GM21367 (cell line): ENCODE results near the gene VIPAS39.

ENCODE experiments used
- ATAC-seq: cut with Tn5 transposase; IDR thresholded peaks from one replicate; pipeline ENCODE4 v1.9.1; 2021; ENCODE audit not compliant: unreplicated experiment

Gene VIPAS39

DNA sequence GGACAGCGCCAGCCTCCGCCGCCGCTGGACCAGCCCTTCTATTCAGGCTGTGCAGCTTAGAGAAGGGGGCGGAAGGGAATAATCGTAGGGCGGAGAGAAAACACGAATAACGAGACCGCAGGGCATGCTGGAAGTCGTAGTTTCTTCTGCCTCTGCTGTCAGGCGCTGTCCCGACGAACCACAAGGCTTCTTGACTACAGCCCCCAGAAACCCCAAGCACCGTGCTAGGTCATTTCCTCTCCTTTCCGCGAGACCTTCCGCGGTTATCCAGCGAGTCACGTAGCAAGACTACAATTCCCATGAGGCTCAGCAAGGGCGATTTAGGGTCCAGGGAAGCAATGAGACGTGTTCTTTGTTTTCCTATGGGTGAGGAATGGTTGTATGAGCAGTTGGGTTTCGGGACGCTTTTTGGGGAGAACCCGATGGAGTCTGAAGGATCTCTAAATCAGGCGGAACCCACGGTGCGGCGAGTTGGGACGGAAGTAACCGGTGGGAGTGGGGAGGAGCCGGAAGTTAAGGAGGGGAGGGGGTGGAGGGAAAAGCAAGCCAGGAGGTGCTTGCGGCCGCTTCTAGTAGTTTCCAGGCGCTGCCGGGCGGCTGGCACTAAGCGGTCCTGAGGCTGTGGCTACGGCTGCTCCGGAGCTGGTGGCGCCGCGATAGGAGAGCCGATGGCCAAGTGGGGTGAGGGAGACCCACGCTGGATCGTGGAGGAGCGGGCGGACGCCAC is at the start of gene VIPAS39, which contains the start of gene AHSA1:
TSS of gene VIPAS39 (minus strand) at position 80 of the 727 bp plus-strand sequence. CDS start 3,499 bp downstream, outside the sequence.
TSS of gene AHSA1 (plus strand) at position 572 of the 727 bp plus-strand sequence. CDS start at position 669, 97 bp downstream.
- peak; percentile 87 for ATAC-seq

DNA sequence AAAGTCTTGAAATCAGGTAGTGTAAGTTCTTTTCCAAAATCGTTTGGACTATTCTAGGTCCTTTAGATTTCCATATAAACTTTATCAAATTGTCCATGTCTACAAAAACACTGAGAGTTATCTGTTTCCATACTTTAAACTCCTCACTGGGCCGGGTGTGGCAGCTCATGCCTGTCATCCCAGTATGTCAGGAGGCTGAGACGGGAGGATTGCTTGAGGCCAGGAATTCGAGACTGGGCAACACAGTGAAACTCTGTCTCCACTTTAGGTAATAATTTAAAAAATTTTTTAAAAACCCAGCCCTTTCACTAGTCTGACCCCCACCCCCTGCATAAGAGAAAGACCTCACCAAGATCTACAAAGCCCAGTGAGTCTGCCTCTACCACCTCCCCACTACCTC is 47.6 kb upstream of the VIPAS39 start:
- no peak for ATAC-seq

DNA sequence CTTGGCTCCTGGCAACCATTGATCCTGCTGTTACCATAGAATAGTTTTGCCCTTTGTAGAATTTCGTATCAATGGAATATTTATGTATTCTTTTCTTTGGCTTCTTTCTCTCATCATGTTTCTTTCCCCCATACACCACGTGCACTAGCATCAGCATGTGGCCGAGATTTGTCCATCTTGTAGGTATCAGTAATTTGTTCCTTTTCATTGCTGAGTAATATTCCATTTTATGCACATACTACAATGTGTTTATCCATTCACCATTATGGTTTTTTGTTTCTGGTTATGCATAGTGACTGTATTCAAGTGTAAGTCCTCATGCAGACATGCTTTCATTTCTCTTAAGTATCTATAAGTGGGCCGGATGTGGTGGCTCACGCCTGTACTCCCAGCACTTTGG is 45.7 kb upstream of the VIPAS39 start:
- ATAC-seq: no peak

DNA sequence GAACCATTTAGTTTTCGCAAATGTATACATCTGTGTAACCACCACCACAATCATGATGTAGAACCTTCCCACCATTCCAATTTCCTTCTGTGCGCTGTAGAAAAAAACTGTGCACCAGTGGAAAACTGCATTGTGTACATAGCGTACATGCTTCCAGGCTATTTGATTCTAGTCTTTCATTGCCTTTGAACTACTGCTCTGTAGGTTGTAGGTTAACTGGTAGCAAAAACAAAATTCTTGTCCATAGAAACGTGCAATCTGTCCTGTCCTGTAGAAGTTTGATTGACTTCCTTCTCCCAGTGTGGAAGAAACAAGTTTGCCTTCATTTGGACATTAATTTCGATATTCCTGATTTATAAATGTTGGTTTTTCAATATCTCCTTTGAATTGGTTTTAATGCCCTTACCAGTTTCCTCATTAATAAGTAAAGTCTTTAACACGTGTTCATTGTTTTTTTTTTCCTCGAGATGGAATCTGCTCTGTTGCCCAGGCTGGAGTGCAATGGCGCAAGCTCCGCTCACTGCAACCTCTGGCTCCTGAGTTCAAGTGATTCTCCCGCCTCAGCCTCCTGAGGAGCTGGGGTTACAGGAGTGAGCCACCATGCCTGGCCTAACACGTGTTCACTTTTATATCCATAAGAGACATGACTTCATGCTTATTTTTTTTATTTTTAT is 44.8 kb upstream of the VIPAS39 start:
- no peak for ATAC-seq

DNA sequence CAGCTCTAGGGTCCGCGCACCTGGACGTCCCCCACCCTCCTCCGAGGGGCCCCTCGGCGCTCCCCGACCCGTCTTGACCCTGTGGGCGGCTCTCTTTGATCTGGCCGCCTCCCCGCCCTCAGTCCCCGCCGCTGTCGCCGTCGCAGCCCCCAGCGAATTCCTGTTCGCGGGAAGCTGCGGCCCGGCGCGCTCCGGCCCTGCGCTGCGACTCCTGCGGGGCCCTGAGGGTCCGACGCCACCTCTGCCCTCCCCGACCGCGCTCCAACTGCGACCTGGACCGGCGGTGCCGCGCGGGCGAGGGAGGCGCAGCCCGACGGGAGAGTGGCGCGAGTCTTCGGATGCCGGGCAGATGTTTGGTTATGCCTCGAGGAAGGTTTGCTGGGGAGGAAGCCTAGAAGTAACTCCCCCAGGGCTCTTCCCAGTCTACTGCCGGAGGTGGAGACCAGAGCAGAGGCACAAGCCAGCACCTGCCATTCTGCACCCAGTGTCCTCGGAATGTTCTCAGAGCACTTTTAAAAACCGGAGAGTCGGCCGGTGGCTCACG is 41.7 kb upstream of the VIPAS39 start:
- ATAC-seq: no peak

DNA sequence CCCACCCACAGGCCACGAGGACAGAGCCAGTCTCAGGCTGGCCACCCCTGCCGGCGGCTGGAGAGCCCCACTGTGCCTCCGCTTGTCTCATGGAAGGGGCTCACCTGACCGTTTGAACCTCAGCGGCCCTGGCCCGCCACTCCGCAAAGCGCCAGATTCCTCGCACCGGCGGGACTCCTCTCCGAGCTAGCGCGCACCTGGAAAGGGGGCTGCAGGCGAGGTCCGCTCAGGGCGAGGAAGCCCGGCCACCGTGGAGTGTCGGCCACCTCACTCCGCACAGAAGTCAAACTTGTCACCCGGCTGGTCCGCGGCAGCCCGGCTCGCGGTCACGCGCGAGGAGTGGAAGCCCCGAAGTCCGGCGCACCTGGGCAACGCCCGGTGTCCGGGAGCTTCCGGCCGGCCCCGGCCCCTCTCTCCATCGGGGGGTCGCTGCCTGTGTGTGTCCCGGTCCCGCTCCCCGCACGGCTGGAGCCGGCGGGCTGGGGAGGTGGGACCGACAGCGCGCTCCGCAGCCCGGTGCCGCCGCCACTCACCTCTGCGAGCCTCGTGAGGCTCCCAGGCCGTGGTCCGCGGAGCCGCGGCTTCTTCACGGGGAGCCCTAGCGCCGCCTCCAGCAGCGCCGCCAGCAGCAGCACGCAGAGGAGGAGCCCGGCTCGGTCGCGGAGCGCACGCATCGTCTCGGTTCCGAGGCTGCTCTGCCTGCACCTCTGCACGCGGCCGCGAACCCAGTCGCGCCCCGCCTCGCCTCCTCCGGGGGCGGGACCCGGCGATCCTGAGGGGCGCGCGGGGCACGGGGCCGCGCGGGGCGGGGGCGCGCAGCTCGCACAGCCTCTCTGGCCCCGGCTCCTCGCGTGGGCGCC is 40.9 kb upstream of the VIPAS39 start, which contains the start of gene ISM2:
TSS of gene ISM2 (minus strand) at position 697 of the 860 bp plus-strand sequence. CDS start at position 674, 23 bp downstream.
- no peak for ATAC-seq

DNA sequence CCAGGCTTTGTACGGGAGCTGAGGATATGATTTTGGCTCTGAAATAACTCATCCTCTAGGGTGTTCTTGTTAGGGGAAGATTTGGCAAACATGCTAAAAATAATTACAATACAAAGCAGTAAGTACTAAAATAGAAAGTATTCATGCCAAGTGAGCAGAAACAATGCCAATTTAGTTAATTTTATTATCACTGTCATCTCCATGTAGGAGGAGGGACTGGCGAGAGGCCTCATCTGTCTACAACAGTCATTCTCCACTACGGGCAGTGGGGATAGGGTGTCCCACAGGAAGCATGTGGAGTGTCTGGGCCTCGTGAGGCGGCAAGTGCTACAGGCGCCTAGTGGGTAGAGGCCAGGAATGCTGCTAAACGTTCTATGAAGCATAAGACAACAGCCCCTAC is 37.9 kb upstream of the VIPAS39 start:
- no peak for ATAC-seq

DNA sequence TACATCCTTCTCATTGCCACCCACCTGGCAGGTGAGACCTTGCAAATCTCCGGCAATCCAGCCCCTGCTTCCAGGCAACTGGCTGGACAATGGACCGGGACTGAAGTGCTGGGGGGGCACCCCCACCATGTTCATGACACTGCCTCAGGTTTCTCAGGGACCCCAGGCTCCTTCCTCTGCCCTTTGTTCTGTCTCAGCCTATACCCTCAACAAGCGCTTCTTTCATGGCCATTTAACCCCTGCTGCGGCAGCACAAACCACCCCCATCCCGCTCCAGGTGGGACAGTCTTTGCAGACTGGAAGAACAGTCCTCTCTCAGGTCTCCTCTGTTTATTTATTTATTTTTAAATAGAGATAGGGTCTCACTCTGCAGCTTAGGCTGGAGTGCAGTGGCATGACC is 33.7 kb upstream of the VIPAS39 start:
- no peak for ATAC-seq

DNA sequence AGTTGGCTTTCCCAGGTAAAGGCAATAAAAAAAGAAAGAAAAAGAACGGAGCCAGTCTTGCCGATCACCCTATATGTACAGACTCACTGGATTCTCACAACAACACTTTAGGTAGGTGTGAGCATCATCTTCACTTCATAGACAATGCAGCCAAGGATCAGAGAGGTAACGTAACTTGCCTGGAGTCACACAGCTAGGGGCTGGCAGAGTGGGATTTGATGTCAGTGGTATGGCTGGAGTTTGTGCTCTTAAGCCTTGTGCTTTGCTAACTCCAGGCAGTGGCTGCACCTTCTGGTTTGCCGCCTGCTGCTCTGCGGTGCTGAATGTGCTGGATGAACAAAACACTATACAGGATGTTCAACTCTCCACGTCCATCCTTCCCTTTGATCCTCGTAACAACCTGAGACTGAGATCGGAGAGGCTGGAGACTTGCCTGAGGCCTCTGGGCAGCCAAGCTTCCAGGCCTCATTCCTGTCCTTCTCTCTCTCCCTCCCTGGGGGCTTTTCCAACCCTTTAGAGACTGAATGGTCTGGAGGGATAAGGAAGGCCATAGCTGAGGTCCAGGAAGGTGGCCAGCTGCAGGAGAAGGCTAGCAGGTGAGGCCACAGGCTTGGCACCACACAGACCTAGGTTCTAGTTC is 33.1 kb upstream of the VIPAS39 start:
- ATAC-seq: no peak

DNA sequence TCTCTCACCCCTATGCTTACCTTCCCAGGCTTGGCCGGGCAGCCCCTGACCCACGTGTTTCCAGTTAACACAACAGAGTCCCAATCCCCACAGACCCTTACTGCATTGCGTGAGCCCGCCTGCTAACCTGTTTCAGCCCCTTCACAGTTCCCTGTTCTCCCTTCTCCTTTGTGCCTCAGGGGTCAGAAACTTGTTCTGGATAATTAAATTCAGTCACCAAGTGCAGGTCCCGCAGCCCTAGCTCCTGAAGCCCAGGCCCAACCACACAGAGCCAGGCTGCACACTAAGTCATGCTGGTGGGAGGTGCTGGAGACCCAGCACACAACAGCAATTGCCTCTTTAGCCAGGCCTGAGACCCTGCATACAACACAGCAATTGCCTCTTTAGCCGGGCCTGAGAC is 31.6 kb upstream of the VIPAS39 start:
- no peak for ATAC-seq

DNA sequence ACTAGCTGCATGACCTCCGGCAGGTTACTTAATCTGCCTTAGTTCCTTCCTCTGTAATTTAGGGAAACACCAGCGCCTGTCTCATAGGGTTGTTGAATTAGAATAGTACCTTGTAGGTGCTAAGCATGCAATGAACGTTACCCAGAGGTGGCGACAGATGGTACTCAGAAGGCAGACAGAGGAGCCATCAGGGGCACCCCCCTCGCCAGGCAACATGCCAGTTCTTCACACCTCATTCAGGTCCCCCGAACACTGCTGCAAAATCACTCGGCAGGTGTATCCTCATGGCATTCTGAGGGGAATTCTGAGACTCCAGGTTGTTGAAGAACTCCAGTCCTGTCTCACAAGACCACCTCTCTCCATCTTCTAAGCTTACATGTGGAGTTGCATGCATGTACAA is 31.2 kb upstream of the VIPAS39 start:
- no peak for ATAC-seq

DNA sequence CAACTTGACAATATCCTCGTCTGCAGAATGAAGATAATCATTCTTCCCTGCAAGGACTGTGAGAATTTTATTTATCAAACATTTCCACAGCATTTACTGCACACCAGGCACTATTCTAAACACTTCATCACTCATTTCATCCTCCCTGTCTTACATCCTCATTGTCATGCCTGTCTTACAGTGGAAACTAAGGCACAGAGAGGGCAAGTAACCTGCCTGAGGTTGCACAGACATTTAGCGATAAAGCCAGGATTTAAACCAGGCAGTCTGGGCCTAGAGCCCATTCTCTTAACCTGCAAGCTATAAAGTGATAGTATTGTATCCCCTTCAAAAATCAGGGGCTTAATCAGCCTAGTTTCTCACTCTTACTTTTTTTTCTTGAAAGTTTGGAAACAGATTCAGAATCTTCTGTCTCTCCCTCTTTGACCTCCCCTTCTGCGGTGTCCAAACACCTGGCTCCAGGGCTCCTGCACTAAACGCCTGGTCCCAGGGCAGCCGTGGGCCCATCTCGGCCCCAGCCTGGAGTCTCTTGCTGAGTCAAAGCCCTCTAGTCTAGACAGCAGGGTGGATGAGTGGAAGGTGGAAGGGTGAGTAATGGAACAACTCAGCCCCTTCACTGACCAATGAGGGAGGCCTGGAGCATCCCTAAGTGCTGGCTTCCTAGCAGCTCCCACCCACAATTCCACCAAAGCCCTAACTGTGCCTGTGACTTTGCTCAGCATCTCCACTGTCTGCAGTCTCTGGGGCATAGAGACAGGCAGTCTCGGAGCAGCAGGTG is 28.7 kb upstream of the VIPAS39 start:
- ATAC-seq: no peak

DNA sequence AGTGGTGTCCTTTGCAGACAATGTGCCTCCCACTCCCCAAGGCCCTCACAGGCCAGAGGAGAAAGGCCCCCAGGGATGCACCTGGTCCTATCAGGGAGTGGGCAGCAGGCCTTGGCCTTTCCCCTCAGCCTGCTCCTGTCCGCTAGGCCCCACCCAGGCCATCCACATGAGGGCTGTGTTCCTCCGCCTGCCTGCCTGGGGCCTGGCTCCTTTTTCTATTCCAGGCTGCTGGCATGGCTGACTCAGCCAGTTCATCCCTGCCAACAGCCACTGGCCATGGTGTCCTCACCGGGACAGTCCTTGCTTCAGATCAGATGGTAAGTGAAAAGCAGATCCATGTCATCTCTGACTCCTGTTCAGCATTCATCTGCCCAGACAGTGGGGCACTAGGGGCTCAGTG is 27.9 kb upstream of the VIPAS39 start:
- ATAC-seq: no peak

DNA sequence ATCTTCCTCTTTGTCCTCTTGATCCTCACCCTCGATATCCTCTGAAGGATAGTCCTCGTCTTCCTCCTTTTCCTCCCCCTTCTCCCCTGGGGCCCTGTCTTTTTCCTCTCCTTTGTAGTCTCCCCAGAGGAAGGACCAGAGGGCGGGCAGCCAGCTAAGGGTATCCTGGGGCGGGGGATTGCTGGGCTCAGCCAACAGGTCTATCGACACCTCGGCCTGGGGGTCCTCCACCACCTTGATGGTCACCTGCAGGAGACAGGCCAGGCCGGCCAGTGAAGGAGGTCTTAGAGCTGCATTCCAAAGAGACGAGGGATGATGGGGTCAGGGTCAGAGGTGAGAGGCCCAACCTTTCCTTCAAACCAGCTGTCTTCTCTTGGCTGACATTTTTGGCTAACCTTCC is 25.0 kb upstream of the VIPAS39 start:
- ATAC-seq: no peak

DNA sequence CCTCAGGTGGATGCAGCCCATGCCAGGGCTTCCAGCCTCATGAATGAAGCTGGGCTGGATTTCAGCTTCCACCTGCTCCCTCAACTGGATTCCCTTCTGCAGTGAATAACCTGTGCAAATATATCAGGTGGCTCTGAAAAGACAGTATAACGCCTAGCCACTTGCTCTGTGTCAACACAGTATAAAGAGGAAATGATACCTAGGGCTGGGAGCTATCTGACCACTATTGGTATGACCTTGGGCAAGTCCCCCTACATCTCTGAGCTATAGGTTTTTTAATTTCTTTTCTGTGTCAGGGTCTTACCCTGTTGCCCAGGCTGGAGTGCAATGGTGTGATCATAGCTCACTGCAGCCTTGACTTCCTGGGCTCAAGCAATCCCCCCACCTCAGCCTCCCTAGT is 21.4 kb upstream of the VIPAS39 start:
- peak; percentile 90 for ATAC-seq

DNA sequence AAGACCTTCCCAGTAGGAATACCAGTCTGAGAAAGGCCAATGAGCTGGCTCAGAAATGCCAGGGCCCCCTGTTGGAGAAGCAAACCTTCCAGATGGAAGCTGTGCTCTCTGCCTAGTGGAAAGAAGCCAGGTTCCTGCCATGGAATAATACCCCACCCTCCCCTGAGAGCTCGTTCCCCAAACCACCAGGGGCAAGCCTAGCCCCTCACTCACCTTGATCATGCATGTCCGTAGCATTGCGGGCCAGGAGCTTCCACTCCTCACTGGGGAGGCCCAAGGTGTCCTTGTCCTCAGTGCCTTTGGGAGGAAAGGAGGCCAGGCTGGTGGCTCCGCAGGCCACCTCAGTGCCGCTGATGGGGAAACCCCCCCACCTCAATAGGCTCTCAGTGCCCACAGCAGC is 20.6 kb upstream of the VIPAS39 start:
- no peak for ATAC-seq

DNA sequence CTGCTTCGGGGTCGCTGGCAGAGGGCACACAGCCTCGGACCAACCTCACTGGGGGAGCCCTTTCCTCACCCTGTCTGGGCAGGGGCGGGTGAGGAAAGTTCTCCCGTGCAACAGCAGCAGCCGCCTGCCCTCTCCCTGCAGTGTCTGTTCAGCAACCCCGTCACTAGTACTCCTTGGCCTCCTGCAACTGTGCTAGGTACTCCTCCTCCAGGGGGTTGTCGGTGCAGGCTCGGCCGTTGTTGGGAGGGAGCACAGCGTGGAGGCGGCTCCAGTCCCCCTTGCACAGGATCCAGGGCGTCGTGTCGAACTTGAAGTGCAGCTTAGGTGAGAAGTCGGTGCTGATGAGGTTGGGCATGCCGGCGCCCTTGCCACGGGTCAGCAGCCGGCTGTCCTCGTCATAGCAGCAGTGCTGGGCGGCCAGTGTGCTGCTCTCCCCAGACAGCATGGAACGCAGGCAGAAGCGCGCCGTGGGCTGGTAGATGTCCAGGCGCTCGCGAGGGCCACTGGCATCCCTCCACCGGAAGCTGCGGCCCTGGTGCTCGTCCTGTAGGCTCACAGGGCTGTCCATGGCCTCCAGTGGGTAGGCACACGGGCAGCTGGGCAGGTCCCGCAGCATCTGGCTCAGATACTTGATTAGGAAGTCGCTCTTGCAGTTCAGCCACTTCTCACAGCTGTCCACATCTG is 18.2 kb upstream of the VIPAS39 start:
- no peak for ATAC-seq

DNA sequence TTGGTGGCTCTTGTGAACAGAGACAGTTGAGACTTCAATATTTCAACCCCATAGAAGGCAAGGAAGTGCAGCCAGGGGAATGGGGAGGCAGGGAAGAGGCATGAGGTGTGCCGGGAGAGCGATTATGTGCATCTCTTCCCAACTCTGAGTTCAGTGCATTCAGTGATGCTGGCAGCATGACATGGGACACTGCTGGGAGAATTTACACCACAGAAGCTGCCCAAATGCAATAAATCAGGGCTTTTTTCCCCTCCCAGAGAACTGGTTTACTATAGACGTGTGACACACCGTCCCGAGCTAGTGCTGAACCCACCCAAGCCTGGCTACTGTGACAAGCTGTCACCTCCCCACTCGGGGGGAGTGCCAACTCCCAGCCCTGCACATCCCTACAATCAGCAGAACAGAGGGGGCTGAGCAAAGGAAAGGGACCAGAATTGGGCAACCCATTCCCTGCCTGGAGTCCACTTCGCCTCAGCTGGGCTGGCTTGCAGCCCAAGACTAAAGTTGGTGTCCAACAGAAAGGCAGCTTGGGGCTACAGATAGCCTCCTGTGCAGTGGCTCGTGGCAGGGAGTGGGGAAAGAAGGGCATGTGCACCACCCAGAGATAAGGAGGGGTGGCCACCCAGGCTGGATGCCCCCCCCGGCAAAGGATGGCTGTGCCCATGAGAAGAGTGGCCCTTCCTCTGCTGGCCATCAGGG is 17.2 kb upstream of the VIPAS39 start:
- ATAC-seq: no peak

DNA sequence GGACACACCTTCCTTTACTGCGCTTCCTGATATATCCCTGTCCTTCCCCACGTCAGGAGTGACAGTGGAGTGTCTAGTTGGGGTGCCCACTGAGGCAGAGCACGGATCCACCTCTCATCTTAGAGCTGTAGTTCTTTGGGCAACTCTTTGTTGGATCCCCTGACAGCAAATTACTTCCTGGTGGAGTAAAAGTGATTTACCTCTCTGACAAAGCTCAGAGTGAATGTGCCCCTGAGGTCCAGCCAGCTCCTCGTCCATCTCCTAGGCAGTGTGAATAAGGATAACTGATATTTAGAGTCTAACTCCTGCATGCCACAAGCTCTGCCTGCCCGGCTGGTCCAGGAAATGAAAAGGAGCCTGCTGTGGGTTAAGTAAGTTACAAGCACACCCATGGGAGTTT is 16.5 kb upstream of the VIPAS39 start:
- ATAC-seq: no peak
